ENCODE results near the gene EIF4G1. TPM values are rescaled to one million over a fixed set of nuclear protein-coding genes. Genes with fewer than 3 reads are reported as not detected.
"Not testable (repeated sequence)": the region's sequence is repeated elsewhere in the genome, so short reads cannot be mapped to it uniquely, and the experiment has no call there.

EIF4G1 gene
- total RNA-seq, 4 donors from 2014 or later = 474 to 863 (median 735) TPM

- DNase-seq (peak in 1 of 2 donors; percentile 63), ATAC-seq (no peak)
- H3K9me3 ChIP-seq = no peaks in the 10 kb centered on the region
- in situ Hi-C loops (cut with MboI; ENCODE audit: low sequenced_read_pairs in 4 of 4) (no loop called here), intact Hi-C loops (cut with DNase I; ENCODE audit: low total_unique reads) (loop anchor here (10.0 kb wide), 1 partner anchor 1034 kb away; no protein-coding TSS in a partner anchor)
- peaks cover 0 to 40% of the 10 kb centered on the region in 2 donors for H3K36me3 ChIP-seq
- no peaks in the 10 kb centered on the region for H3K27me3 ChIP-seq
- H3K4me3 ChIP-seq = peak overlapping the region; percentile 20 to 36 (median 34)
- peaks cover 35 to 43% of the 10 kb centered on the region in 2 donors for H3K4me1 ChIP-seq
- TF ChIP-seq POLR2A (IDR thresholded peaks at IDR 0.05) = peak in 1 of 2 donors; percentile 30
- peak in 2 of 5 experiments; percentile 30 to 43 for TF ChIP-seq CTCF (IDR thresholded peaks at IDR 0.05 in 4 of 5, conservative IDR thresholded peaks at IDR 0.05 in 1 of 5)
- peak overlapping the region; percentile 98 to 99 (median 98) for H3K27ac ChIP-seq
Observed at GRCh38 chr3:184338511-184338945, 24.1 kb downstream of the EIF4G1 start.

GRCh38 chr3:184339001-184339400, 24.6 kb downstream of the EIF4G1 start:
- peak overlapping the region; percentile 98 to 99 (median 98) for H3K27ac ChIP-seq
- no peaks in the 10 kb centered on the region for H3K9me3 ChIP-seq
- DNase-seq = no peak
- ATAC-seq = no peak
- peaks cover 35 to 44% of the 10 kb centered on the region in 2 donors for H3K4me1 ChIP-seq
- peak overlapping the region; percentile 20 to 36 (median 34) for H3K4me3 ChIP-seq
- intact Hi-C loops (cut with DNase I; ENCODE audit: low total_unique reads) = loop anchor here (10.0 kb wide), 1 partner anchor 1034 kb away; no protein-coding TSS in a partner anchor
- no peaks in the 10 kb centered on the region for H3K27me3 ChIP-seq
- in situ Hi-C loops (cut with MboI; ENCODE audit: low sequenced_read_pairs in 4 of 4) = no loop called here
- TF ChIP-seq POLR2A (IDR thresholded peaks at IDR 0.05) = no peak
- no peak for TF ChIP-seq CTCF (IDR thresholded peaks at IDR 0.05 in 4 of 5, conservative IDR thresholded peaks at IDR 0.05 in 1 of 5)
- H3K36me3 ChIP-seq = peaks cover 0 to 39% of the 10 kb centered on the region in 2 donors

GRCh38 chr3:184339451-184340135, 25.2 kb downstream of the EIF4G1 start:
- DNase-seq; H3K4me3 ChIP-seq; ATAC-seq; H3K27me3 ChIP-seq; H3K9me3 ChIP-seq; in situ Hi-C loops (cut with MboI; ENCODE audit: low sequenced_read_pairs in 4 of 4): not testable (repeated sequence)
- H3K4me1 ChIP-seq = peaks cover 35 to 44% of the 10 kb centered on the region in 2 donors
- peaks cover 0 to 37% of the 10 kb centered on the region in 2 donors for H3K36me3 ChIP-seq
- intact Hi-C loops (cut with DNase I; ENCODE audit: low total_unique reads) = loop anchor here (10.0 kb wide), 1 partner anchor 1035 kb away; no protein-coding TSS in a partner anchor
- H3K27ac ChIP-seq = peak overlapping the region in 3 of 4 donors; percentile 98 to 99 (median 98)

GRCh38 chr3:184341925-184342324, 27.5 kb downstream of the EIF4G1 start:
- TF ChIP-seq POLR2A (IDR thresholded peaks at IDR 0.05) (no peak), CTCF (IDR thresholded peaks at IDR 0.05 in 4 of 5, conservative IDR thresholded peaks at IDR 0.05 in 1 of 5) (no peak)
- no peak overlapping the region for H3K27ac ChIP-seq
- peaks cover 36 to 43% of the 10 kb centered on the region in 2 donors for H3K4me1 ChIP-seq
- DNase-seq = no peak
- no peaks in the 10 kb centered on the region for H3K9me3 ChIP-seq
- in situ Hi-C loops (cut with MboI; ENCODE audit: low sequenced_read_pairs in 4 of 4) = no loop called here
- H3K4me3 ChIP-seq = no peak overlapping the region
- no peaks in the 10 kb centered on the region for H3K27me3 ChIP-seq
- ATAC-seq = no peak
- intact Hi-C loops (cut with DNase I; ENCODE audit: low total_unique reads) = no loop called here
- H3K36me3 ChIP-seq = peaks cover 0 to 39% of the 10 kb centered on the region in 2 donors

GRCh38 chr3:184343200-184343876, 28.9 kb downstream of the EIF4G1 start:
- intact Hi-C loops (cut with DNase I; ENCODE audit: low total_unique reads) = no loop called here
- no peak for ATAC-seq
- peaks cover 0 to 39% of the 10 kb centered on the region in 2 donors for H3K36me3 ChIP-seq

More at GRCh38 chr3:184343200-184343876, 28.9 kb downstream of the EIF4G1 start:
- in situ Hi-C loops (cut with MboI; ENCODE audit: low sequenced_read_pairs in 4 of 4) = no loop called here
- Histone ChIP-seq H3K4me1 (peaks cover 22 to 29% of the 10 kb centered on the region in 2 donors), H3K27ac (no peak overlapping the region), H3K27me3 (no peaks in the 10 kb centered on the region), H3K9me3 (no peaks in the 10 kb centered on the region), H3K4me3 (no peak overlapping the region)
- DNase-seq = no peak
- no peak for TF ChIP-seq CTCF (IDR thresholded peaks at IDR 0.05 in 4 of 5, conservative IDR thresholded peaks at IDR 0.05 in 1 of 5)
- TF ChIP-seq POLR2A (IDR thresholded peaks at IDR 0.05) = no peak

All from gastrocnemius medialis (tissue), 4 donors.